Neuronal stem cell (in vitro differentiated cells): ENCODE measurements around the gene UBE3B.

Experiments
- DNase-seq: peaks from one replicate; pipeline ENCODE4 v3.0.0-alpha.2; 2013; ENCODE audit warnings: low spot score
- H2AFZ ChIP-seq: one replicate; pipeline ENCODE4 v1.6.1; 2013; ENCODE audit warnings: mild to moderate bottlenecking, low read length, inconsistent platforms
- H2AK5ac ChIP-seq: 2 replicates; pipeline ENCODE4 v1.6.1; 2013; ENCODE audit warnings: low read depth, mild to moderate bottlenecking, inconsistent platforms, low read length, moderate library complexity, mixed read lengths
- H2BK120ac ChIP-seq: 2 replicates; pipeline ENCODE4 v1.6.1; 2013; ENCODE audit warnings: low read depth, mild to moderate bottlenecking, inconsistent platforms, low read length, moderate library complexity, mixed read lengths
- H2BK12ac ChIP-seq: one replicate; pipeline ENCODE4 v1.6.1; 2013; ENCODE audit warnings: low read length, inconsistent platforms
- H2BK15ac ChIP-seq: 2 replicates; pipeline ENCODE4 v1.6.1; 2013; ENCODE audit warnings: mild to moderate bottlenecking, low read length, inconsistent platforms, mixed read lengths
- H2BK5ac ChIP-seq: one replicate; pipeline ENCODE4 v1.6.1; 2013; ENCODE audit warnings: inconsistent platforms, mild to moderate bottlenecking, low read length, moderate library complexity
- H3K14ac ChIP-seq: one replicate; pipeline ENCODE4 v1.6.1; 2013; ENCODE audit warnings: low read length, inconsistent platforms
- H3K18ac ChIP-seq: 2 replicates; pipeline ENCODE4 v1.6.1; 2013; ENCODE audit warnings: low read length, inconsistent platforms
- H3K23ac ChIP-seq: 2 replicates; pipeline ENCODE4 v1.6.1; 2013; ENCODE audit warnings: low read depth, mild to moderate bottlenecking, mixed read lengths, low read length, inconsistent platforms; ENCODE audit not compliant: poor library complexity
- H3K27ac ChIP-seq: replicated peaks from 3 replicates; pipeline ENCODE4 v1.5.1; 2013; ENCODE audit warnings: low read length, inconsistent platforms
- H3K27me3 ChIP-seq, 3 experiments: 2 replicates each; pipeline ENCODE4 v1.6.1; 2013; ENCODE audit warnings: low read length in 3 of 3, mild to moderate bottlenecking in 2 of 3, inconsistent platforms in 1 of 3, low read depth in 1 of 3, mixed read lengths in 1 of 3, moderate library complexity in 1 of 3; ENCODE audit not compliant: control insufficient read depth in 3 of 3, insufficient read depth in 3 of 3
- H3K36me3 ChIP-seq, 2 donors: replicated peaks in 1 of 2; 2 replicates each; pipeline ENCODE4 v1.6.1; 2013; ENCODE audit warnings: low read length in 2 of 2; ENCODE audit not compliant: control insufficient read depth in 2 of 2, insufficient read depth in 2 of 2
- H3K4ac ChIP-seq: 2 replicates; pipeline ENCODE4 v1.6.1; 2013; ENCODE audit warnings: inconsistent platforms, mild to moderate bottlenecking, low read length, moderate library complexity
- H3K4me1 ChIP-seq, 2 donors: 1 replicate in 1 of 2; 2 replicates in 1 of 2; pipeline ENCODE4 v1.6.1; 2013; ENCODE audit warnings: low read length in 2 of 2, low read depth in 1 of 2; ENCODE audit not compliant: control insufficient read depth in 2 of 2, insufficient read depth in 1 of 2
- H3K4me2 ChIP-seq: one replicate; pipeline ENCODE4 v1.6.1; 2013; ENCODE audit warnings: mild to moderate bottlenecking, low read length, inconsistent platforms; ENCODE audit not compliant: insufficient read depth, poor library complexity, severe bottlenecking
- H3K4me3 ChIP-seq, 2 donors: 2 replicates each; pipeline ENCODE4 v1.5.1; 2013; ENCODE audit warnings: low read length in 2 of 2, mild to moderate bottlenecking in 2 of 2, inconsistent platforms in 1 of 2, moderate library complexity in 1 of 2
- H3K79me1 ChIP-seq: one replicate; pipeline ENCODE4 v1.6.1; 2013; ENCODE audit warnings: low read depth, mild to moderate bottlenecking, inconsistent platforms, low read length, moderate library complexity
- H3K9ac ChIP-seq: one replicate; pipeline ENCODE4 v1.6.1; 2013; ENCODE audit warnings: mild to moderate bottlenecking, low read depth, low read length, inconsistent platforms; ENCODE audit not compliant: poor library complexity
- H3K9me3 ChIP-seq, 2 donors: replicated peaks in 1 of 2; 2 replicates each; pipeline versions ENCODE3 to v1.6.1; 2013; ENCODE audit warnings: low read length in 2 of 2, mild to moderate bottlenecking in 2 of 2, inconsistent platforms in 1 of 2, low read depth in 1 of 2, mixed read lengths in 1 of 2, moderate library complexity in 1 of 2; ENCODE audit not compliant: control insufficient read depth in 2 of 2, insufficient read depth in 1 of 2
- H4K8ac ChIP-seq: one replicate; pipeline ENCODE4 v1.6.1; 2013; ENCODE audit warnings: low read depth, mild to moderate bottlenecking, inconsistent platforms, low read length, moderate library complexity
- H4K91ac ChIP-seq: one replicate; pipeline ENCODE4 v1.6.1; 2013; ENCODE audit warnings: low read length, low read depth, mild to moderate bottlenecking, inconsistent platforms; ENCODE audit not compliant: poor library complexity
- WGBS, 2 donors: extraction: QIAGEN DNeasy Blood & Tissue Kit; methylation state at CpG; one replicate each; pipeline ENCODE4 v1.1.7; 2013; ENCODE audit warnings: missing lambda C conversion rate in 2 of 2, mixed read lengths in 1 of 2; ENCODE audit not compliant: insufficient read length in 2 of 2, insufficient replicate concordance in 1 of 2; ENCODE audit errors: extremely low coverage in 2 of 2; 5-methylcytosine and 5-hydroxymethylcytosine counted together

Gene UBE3B

GRCh38 chr12:109448707-109449390 is 28.6 kb upstream of the UBE3B start:
- no peak overlapping the region for H2AK5ac ChIP-seq
- H2AFZ ChIP-seq: no peak overlapping the region
- H3K9ac ChIP-seq: no peak overlapping the region
- no peaks in the 10 kb centered on the region for H3K79me1 ChIP-seq
- H3K4me1 ChIP-seq: no peaks in the 10 kb centered on the region
- no peak overlapping the region for H2BK5ac ChIP-seq
- no peak overlapping the region for H2BK120ac ChIP-seq
- no peak overlapping the region for H3K23ac ChIP-seq
- no peak for DNase-seq
- H4K91ac ChIP-seq: no peak overlapping the region
- WGBS, 2 donors: no CpG with 5 or more reads among the region's 8 CpGs
- H4K8ac ChIP-seq: no peak overlapping the region
- H2BK15ac ChIP-seq: no peak overlapping the region
- no peak overlapping the region for H3K4me3 ChIP-seq
- H3K27ac ChIP-seq: no peak overlapping the region
- H3K27me3 ChIP-seq: no peaks in the 10 kb centered on the region
- no peak overlapping the region for H3K14ac ChIP-seq
- peaks cover 21 to 100% of the 10 kb centered on the region in 2 donors for H3K36me3 ChIP-seq
- no peak overlapping the region for H2BK12ac ChIP-seq
- H3K18ac ChIP-seq: no peak overlapping the region
- no peak overlapping the region for H3K4me2 ChIP-seq
- no peak overlapping the region for H3K4ac ChIP-seq
- H3K9me3 ChIP-seq: peaks cover 0 to 1% of the 10 kb centered on the region in 2 donors

DNA sequence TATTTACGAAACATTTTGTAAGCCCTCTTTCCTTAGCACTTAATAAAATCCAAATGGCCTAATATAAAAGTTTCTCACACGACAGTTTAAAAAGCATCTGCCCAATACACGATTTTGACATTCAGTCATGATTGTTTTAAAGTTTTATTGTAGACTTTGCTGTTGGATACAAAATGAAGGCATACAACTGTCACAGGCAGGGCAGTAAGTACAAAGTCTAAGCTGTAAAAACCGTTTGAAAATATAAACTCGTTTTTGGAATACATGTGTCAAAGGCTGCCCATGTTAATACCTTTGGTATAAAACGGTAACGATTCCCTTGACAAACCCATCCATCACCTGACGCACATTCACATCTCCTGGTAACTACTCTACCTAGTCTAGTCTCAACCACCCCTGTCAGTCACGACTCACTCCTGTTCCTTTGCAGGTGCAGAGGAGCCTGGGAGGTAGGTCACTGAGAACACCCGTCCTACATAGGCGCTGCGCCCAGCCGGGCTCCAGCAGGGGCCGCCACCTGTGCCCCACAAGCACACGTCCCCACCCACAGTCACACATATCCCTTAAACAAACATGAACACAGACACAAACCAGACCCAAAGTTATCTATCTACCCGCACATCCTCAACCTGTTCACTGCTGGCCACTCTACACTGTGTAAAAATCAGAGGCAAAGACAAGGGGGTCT is 27.4 kb upstream of the UBE3B start:
- DNase-seq: no peak
- H2AK5ac ChIP-seq: no peak overlapping the region
- H3K4me2 ChIP-seq: no peak overlapping the region
- H3K4me3 ChIP-seq: no peak overlapping the region
- H3K23ac ChIP-seq: no peak overlapping the region
- no peak overlapping the region for H4K8ac ChIP-seq
- no peak overlapping the region for H4K91ac ChIP-seq
- H2BK120ac ChIP-seq: no peak overlapping the region
- no peaks in the 10 kb centered on the region for H3K79me1 ChIP-seq
- no peak overlapping the region for H2BK15ac ChIP-seq
- no peak overlapping the region for H2BK12ac ChIP-seq
- no peak overlapping the region for H3K27ac ChIP-seq
- H3K9me3 ChIP-seq: peaks cover 0 to 1% of the 10 kb centered on the region in 2 donors
- no peak overlapping the region for H3K18ac ChIP-seq
- no peak overlapping the region for H2BK5ac ChIP-seq
- H2AFZ ChIP-seq: no peak overlapping the region
- H3K14ac ChIP-seq: no peak overlapping the region
- no peak overlapping the region for H3K4ac ChIP-seq
- H3K9ac ChIP-seq: no peak overlapping the region
- no CpG with 5 or more reads among the region's 16 CpGs for WGBS, 2 donors
- H3K4me1 ChIP-seq: no peaks in the 10 kb centered on the region
- H3K27me3 ChIP-seq: no peaks in the 10 kb centered on the region
- H3K36me3 ChIP-seq: peaks cover 26 to 100% of the 10 kb centered on the region in 2 donors

DNA sequence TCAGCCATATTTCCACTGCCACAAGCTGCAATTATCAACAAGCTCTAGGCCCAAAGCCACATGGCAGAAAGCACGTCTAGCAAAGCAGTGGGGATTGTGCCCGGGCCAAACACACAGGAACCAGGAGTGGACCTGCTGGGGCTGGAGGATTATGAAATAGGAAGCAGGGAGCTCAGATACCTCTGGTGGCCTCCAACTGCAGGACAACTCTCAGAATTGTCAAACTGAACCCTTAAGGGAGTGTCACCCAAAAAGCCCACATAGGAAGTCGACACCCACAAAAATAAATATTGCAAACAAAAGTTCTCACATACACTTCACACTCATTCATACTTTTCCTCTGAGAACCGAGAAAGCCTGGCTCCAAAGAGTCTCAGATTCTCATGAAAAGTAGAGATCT is 26.5 kb upstream of the UBE3B start:
- Histone ChIP-seq H3K27ac (no peak overlapping the region), H3K9ac (no peak overlapping the region), H4K8ac (no peak overlapping the region), H2BK5ac (no peak overlapping the region), H3K14ac (no peak overlapping the region), H4K91ac (no peak overlapping the region), H2AK5ac (no peak overlapping the region), H3K9me3 (peaks cover 0 to 1% of the 10 kb centered on the region in 2 donors), H2BK120ac (no peak overlapping the region), H3K18ac (no peak overlapping the region), H2BK12ac (no peak overlapping the region), H3K79me1 (no peaks in the 10 kb centered on the region), H3K4me1 (no peaks in the 10 kb centered on the region), H3K23ac (no peak overlapping the region), H3K4me3 (no peak overlapping the region), H2BK15ac (no peak overlapping the region), H3K4me2 (no peak overlapping the region), H3K27me3 (no peaks in the 10 kb centered on the region), H3K36me3 (peaks cover 30 to 100% of the 10 kb centered on the region in 2 donors), H2AFZ (no peak overlapping the region), H3K4ac (no peak overlapping the region)
- WGBS, 2 donors: no CpG with 5 or more reads among the region's 4 CpGs
- DNase-seq: no peak

- no peak for DNase-seq
- Histone ChIP-seq H3K4me1 (no peaks in the 10 kb centered on the region), H2AFZ (no peak overlapping the region), H3K9me3 (peaks cover 0 to 1% of the 10 kb centered on the region in 2 donors), H3K79me1 (no peaks in the 10 kb centered on the region), H2AK5ac (no peak overlapping the region), H4K8ac (no peak overlapping the region), H2BK5ac (no peak overlapping the region), H3K9ac (no peak overlapping the region), H3K14ac (no peak overlapping the region), H2BK12ac (no peak overlapping the region), H3K36me3 (peaks cover 34 to 100% of the 10 kb centered on the region in 2 donors), H3K18ac (no peak overlapping the region), H3K4ac (no peak overlapping the region), H2BK15ac (no peak overlapping the region), H3K4me2 (no peak overlapping the region), H2BK120ac (no peak overlapping the region), H3K27me3 (no peaks in the 10 kb centered on the region), H3K27ac (no peak overlapping the region), H4K91ac (no peak overlapping the region), H3K4me3 (no peak overlapping the region), H3K23ac (no peak overlapping the region)
- WGBS, 2 donors: no CpG with 5 or more reads among the region's 23 CpGs
Observed at GRCh38 chr12:109451400-109451799, 26.0 kb upstream of the UBE3B start.
